Type B pancreatic cell (in vitro differentiated cells): Measurements from ENCODE around the gene CLDN10. TPM values are rescaled to one million over a fixed set of nuclear protein-coding genes. Genes with fewer than 3 reads are reported as not detected.

Source experiments
- DNase-seq: peaks from one replicate; pipeline ENCODE4 v3.0.0; 2021; ENCODE audit warnings: mixed read lengths; ENCODE audit not compliant: unreplicated experiment; ENCODE audit errors: extremely low spot score
- H3K27ac Mint-ChIP-seq: 2 replicates; pipeline ENCODE4 v1.8.0; 2021; ENCODE audit warnings: mild to moderate bottlenecking, mixed read lengths
- H3K27me3 Mint-ChIP-seq: 2 replicates; pipeline ENCODE4 v1.8.0; 2021; ENCODE audit warnings: mixed read lengths
- H3K36me3 Mint-ChIP-seq: 2 replicates; pipeline ENCODE4 v1.8.0; 2021; ENCODE audit warnings: mixed read lengths
- H3K4me1 Mint-ChIP-seq: one replicate; pipeline ENCODE4 v1.8.0; 2021; ENCODE audit warnings: mixed read lengths; ENCODE audit not compliant: unreplicated experiment
- H3K4me3 Mint-ChIP-seq: 2 replicates; pipeline ENCODE4 v1.8.0; 2021; ENCODE audit warnings: mild to moderate bottlenecking, mixed read lengths
- H3K9me3 Mint-ChIP-seq: 2 replicates; pipeline ENCODE4 v1.8.0; 2021; ENCODE audit warnings: mixed read lengths
- CTCF ChIP-seq: fragments of 200-600 bp; sonication (generic); conservative IDR thresholded peaks from 2 replicates; pipeline ENCODE4 v1.5.0; 2021; ENCODE audit warnings: antibody characterized with exemption, mild to moderate bottlenecking
- long read RNA-seq: library from polyadenylated mRNA; unstranded; transcript quantifications from one replicate; pipeline ENCODE4 v2.0.0, GENCODE V29; 2020
- total RNA-seq: library from RNA; stranded (reverse); gene quantifications from 2 replicates; pipeline ENCODE4 v1.2.1, GENCODE V29; 2021; ENCODE audit warnings: low replicate concordance

The CLDN10 gene
- total RNA-seq: 0.45 and 2.1 TPM in 2 replicates
- long read RNA-seq, partial matches to known transcripts: 0 of 2 reads
- long read RNA-seq, other reads (novel, unspliced or antisense): 0 of 2 reads

DNA sequence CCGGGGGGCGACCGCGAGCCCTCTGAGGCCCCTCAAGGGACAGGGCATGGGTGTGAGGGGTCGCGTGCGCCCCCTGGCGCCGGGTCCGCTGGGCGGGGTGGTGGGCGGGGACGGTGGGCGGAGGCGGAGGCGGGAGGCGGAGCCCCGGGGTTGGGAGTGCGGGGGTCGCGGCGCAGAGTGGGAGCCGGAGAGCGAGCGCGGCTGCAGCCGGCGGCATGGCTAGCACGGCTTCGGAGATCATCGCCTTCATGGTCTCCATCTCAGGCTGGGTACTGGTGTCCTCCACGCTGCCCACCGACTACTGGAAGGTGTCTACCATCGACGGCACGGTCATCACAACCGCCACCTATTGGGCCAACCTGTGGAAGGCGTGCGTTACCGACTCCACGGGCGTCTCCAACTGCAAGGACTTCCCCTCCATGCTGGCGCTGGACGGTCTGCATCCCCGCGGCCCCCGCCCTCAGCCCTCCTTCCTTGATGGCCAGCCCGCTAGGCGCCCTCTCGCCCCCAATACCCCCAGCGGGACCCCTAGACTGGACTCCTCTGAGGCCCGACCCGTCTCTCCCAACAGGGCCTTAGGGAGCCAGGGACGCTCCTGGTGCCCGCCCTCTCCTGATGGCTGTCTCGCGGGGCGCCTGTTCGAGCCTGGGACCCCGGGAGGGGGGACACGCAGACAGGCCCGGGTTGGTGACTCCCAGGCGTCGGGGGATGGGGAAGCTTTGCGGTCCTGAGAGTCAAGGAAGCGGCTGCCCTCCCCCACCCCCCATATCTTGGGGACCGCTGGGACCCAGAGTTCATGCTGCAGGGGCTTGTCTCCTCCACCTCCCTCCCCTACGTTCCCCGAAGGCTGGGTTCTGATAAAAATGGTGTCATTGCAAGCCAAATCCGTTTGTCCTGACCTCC lies at the start of gene CLDN10:
Gene CLDN10, plus strand, starts transcription at position 182 of the 903 bp plus-strand sequence. Its CDS starts 34 bp downstream, at position 216.
- peak; percentile 76 for TF ChIP-seq CTCF
- H3K27me3 Mint-ChIP-seq: peaks cover 78% of the 10 kb centered on the region
- H3K4me3 Mint-ChIP-seq: peak within 1 kb of the TSS; percentile 83
- no peaks in the 10 kb centered on the region for H3K4me1 Mint-ChIP-seq
- DNase-seq: peak; percentile 71
- H3K36me3 Mint-ChIP-seq: no peaks in the 10 kb centered on the region
- H3K27ac Mint-ChIP-seq: no peak within 1 kb of the TSS
- peaks cover 6% of the 10 kb centered on the region for H3K9me3 Mint-ChIP-seq

DNA sequence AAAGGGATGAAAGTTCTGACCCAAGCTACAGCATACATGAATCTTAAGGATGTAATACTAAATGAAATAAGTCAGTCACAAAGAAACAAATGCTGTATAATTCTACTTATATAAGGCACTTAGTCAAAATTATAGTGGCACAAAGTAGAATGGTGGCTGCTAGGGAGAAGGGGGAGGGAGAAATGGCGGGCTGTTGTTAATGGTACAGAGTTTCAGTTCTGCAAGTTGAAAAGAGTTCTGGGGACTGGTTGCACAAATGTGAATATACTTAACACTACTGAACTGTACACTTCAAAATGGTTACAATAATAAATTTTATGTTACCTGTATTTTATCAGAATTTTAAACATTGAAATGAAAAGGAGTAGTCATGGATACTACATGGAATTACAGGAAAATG lies 48.9 kb upstream of the CLDN10 start:
- Mint-ChIP-seq H3K27me3 (no peaks in the 10 kb centered on the region), H3K36me3 (no peaks in the 10 kb centered on the region), H3K27ac (no peak overlapping the region), H3K4me3 (no peak overlapping the region), H3K4me1 (no peaks in the 10 kb centered on the region), H3K9me3 (peaks cover 10% of the 10 kb centered on the region)
- no peak for DNase-seq
- no peak for TF ChIP-seq CTCF

GRCh38 chr13:95505265-95505664 lies 47.3 kb upstream of the CLDN10 start:
- Mint-ChIP-seq H3K4me1 (no peaks in the 10 kb centered on the region), H3K9me3 (peaks cover 5% of the 10 kb centered on the region), H3K4me3 (no peak overlapping the region), H3K36me3 (no peaks in the 10 kb centered on the region), H3K27ac (no peak overlapping the region), H3K27me3 (no peaks in the 10 kb centered on the region)
- no peak for TF ChIP-seq CTCF
- DNase-seq: no peak

DNA sequence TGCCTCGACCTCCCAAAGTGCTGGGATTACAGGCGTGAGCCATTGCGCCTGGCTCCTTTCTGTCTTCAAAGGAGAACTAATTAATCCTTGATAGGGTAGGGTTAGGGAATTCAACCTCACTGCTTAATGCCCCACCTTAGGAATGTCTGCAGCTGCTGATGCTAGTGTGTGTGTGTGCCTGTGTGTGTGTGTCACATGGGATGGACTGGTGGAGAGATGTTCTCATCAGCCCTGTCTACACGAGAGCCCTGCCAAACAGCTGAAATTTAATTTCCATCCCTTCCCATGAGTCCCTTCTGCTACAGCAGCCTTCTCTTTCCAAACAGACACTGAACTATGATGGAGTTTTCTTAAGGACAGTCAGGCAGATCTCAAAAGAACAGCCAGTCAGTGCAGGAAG lies 46.5 kb upstream of the CLDN10 start:
- Mint-ChIP-seq H3K27me3 (no peaks in the 10 kb centered on the region), H3K36me3 (no peaks in the 10 kb centered on the region), H3K4me3 (no peak overlapping the region), H3K27ac (no peak overlapping the region), H3K9me3 (no peaks in the 10 kb centered on the region), H3K4me1 (no peaks in the 10 kb centered on the region)
- DNase-seq: no peak
- TF ChIP-seq CTCF: no peak

GRCh38 chr13:95507991-95508390 lies 44.5 kb upstream of the CLDN10 start:
- H3K36me3 Mint-ChIP-seq: no peaks in the 10 kb centered on the region
- DNase-seq: no peak
- H3K27me3 Mint-ChIP-seq: no peaks in the 10 kb centered on the region
- no peak overlapping the region for H3K27ac Mint-ChIP-seq
- no peaks in the 10 kb centered on the region for H3K4me1 Mint-ChIP-seq
- TF ChIP-seq CTCF: no peak
- H3K9me3 Mint-ChIP-seq: no peaks in the 10 kb centered on the region
- no peak overlapping the region for H3K4me3 Mint-ChIP-seq
